Mesenchymal stem cell (in vitro differentiated cells and primary cell): ENCODE results near the gene MAPKAPK3.

Experiments used
- DNase-seq: peaks from one replicate; pipeline ENCODE4 v3.0.0-alpha.2; 2013
- H2AFZ ChIP-seq: one replicate; pipeline ENCODE4 v1.6.1; 2013; ENCODE audit warnings: low read depth, mild to moderate bottlenecking, control low read depth, inconsistent platforms, low read length, moderate library complexity
- H2AK5ac ChIP-seq: 2 replicates; pipeline ENCODE4 v1.6.1; 2013; ENCODE audit warnings: low read length, moderate library complexity, mild to moderate bottlenecking, inconsistent platforms; ENCODE audit not compliant: severe bottlenecking
- H2BK120ac ChIP-seq: one replicate; pipeline ENCODE4 v1.6.1; 2013; ENCODE audit warnings: low read depth, mild to moderate bottlenecking, inconsistent platforms, low read length, moderate library complexity
- H2BK12ac ChIP-seq, 2 experiments: one replicate each; pipeline ENCODE4 v1.6.1; 2013; ENCODE audit warnings: inconsistent platforms in 2 of 2, low read length in 2 of 2, mild to moderate bottlenecking in 2 of 2, moderate library complexity in 2 of 2, control low read depth in 1 of 2
- H2BK15ac ChIP-seq: one replicate; pipeline ENCODE4 v1.6.1; 2013; ENCODE audit warnings: mild to moderate bottlenecking, low read depth, inconsistent platforms; ENCODE audit not compliant: poor library complexity, severe bottlenecking
- H2BK5ac ChIP-seq: 2 replicates; pipeline ENCODE4 v1.6.1; 2013; ENCODE audit warnings: low read depth, mild to moderate bottlenecking, low read length, control low read depth, inconsistent platforms; ENCODE audit not compliant: poor library complexity, severe bottlenecking
- H3K14ac ChIP-seq, 2 experiments: one replicate each; pipeline ENCODE4 v1.6.1; 2013; ENCODE audit warnings: inconsistent platforms in 2 of 2, low read length in 2 of 2, control low read depth in 1 of 2, mild to moderate bottlenecking in 1 of 2, moderate library complexity in 1 of 2
- H3K18ac ChIP-seq, 2 experiments: one replicate each; pipeline ENCODE4 v1.6.1; 2013; ENCODE audit warnings: inconsistent platforms in 2 of 2, low read length in 2 of 2, control low read depth in 1 of 2, low read depth in 1 of 2, mild to moderate bottlenecking in 1 of 2
- H3K23ac ChIP-seq, 2 experiments: one replicate each; pipeline ENCODE4 v1.6.1; 2013; ENCODE audit warnings: inconsistent platforms in 2 of 2, low read length in 2 of 2, mild to moderate bottlenecking in 2 of 2, moderate library complexity in 2 of 2, control low read depth in 1 of 2
- H3K27ac ChIP-seq: 2 replicates; pipeline ENCODE4 v1.5.1; 2013; ENCODE audit warnings: mild to moderate bottlenecking, moderate library complexity, low read length, control low read depth, inconsistent platforms; ENCODE audit not compliant: poor library complexity, severe bottlenecking
- H3K27me3 ChIP-seq, 2 experiments: 2 replicates each; pipeline versions ENCODE4 v1.6.1 to v1.7.0; 2013; ENCODE audit warnings: low read length in 2 of 2, mild to moderate bottlenecking in 2 of 2, moderate library complexity in 2 of 2, control low read depth in 1 of 2, inconsistent platforms in 1 of 2; ENCODE audit not compliant: control insufficient read depth in 1 of 2, insufficient read depth in 1 of 2
- H3K36me3 ChIP-seq, 2 experiments: 2 replicates each; pipeline versions ENCODE4 v1.6.1 to v1.7.0; 2013; ENCODE audit warnings: low read length in 2 of 2, control low read depth in 1 of 2, inconsistent platforms in 1 of 2, low read depth in 1 of 2, mild to moderate bottlenecking in 1 of 2; ENCODE audit not compliant: insufficient read depth in 2 of 2, control insufficient read depth in 1 of 2
- H3K4ac ChIP-seq, 2 experiments: one replicate each; pipeline ENCODE4 v1.6.1; 2013; ENCODE audit warnings: inconsistent platforms in 2 of 2, low read length in 2 of 2, mild to moderate bottlenecking in 2 of 2, moderate library complexity in 2 of 2, control low read depth in 1 of 2, low read depth in 1 of 2
- H3K4me1 ChIP-seq: 2 replicates; pipeline ENCODE4 v1.6.1; 2013; ENCODE audit warnings: low read depth, low read length, control low read depth; ENCODE audit not compliant: control insufficient read depth, insufficient read depth
- H3K4me2 ChIP-seq: 2 replicates; pipeline ENCODE4 v1.6.1; 2013; ENCODE audit warnings: low read length, mild to moderate bottlenecking, inconsistent platforms; ENCODE audit not compliant: poor library complexity, severe bottlenecking
- H3K4me3 ChIP-seq, 2 experiments: 2 replicates each; pipeline versions ENCODE4 v1.5.1 to v1.7.0; 2013; ENCODE audit warnings: low read length in 2 of 2, mild to moderate bottlenecking in 2 of 2, control low read depth in 1 of 2, low read depth in 1 of 2; ENCODE audit not compliant: insufficient read depth in 1 of 2
- H3K79me1 ChIP-seq: replicated peaks from 2 replicates; pipeline ENCODE4 v1.6.1; 2013; ENCODE audit warnings: mild to moderate bottlenecking, control low read depth, low read length, inconsistent platforms; ENCODE audit not compliant: poor library complexity, severe bottlenecking
- H3K9ac ChIP-seq: 2 replicates; pipeline ENCODE4 v1.7.0; 2013; ENCODE audit warnings: mild to moderate bottlenecking, low read length, moderate library complexity
- H3K9me3 ChIP-seq: 2 replicates; pipeline ENCODE4 v1.7.0; 2013; ENCODE audit warnings: mild to moderate bottlenecking, low read length; ENCODE audit not compliant: control insufficient read depth
- H4K8ac ChIP-seq: one replicate; pipeline ENCODE4 v1.6.1; 2013; ENCODE audit warnings: inconsistent platforms, mild to moderate bottlenecking, low read length, moderate library complexity
- H4K91ac ChIP-seq: one replicate; pipeline ENCODE4 v1.6.1; 2013; ENCODE audit warnings: mild to moderate bottlenecking, low read length, inconsistent platforms
- WGBS: methylation state at CpG from one replicate; pipeline ENCODE4 v1.1.7; 2013; ENCODE audit warnings: mixed read lengths; 5-methylcytosine and 5-hydroxymethylcytosine counted together

MAPKAPK3 gene

GRCh38 chr3:50630394-50630793 is 13.4 kb downstream of the MAPKAPK3 start:
- Histone ChIP-seq H4K8ac (no peak overlapping the region), H3K79me1 (peaks cover 52% of the 10 kb centered on the region), H3K36me3 (peaks cover 5 to 6% of the 10 kb centered on the region in 2 experiments), H3K9ac (no peak overlapping the region), H3K4me3 (no peak overlapping the region), H2BK120ac (no peak overlapping the region), H2BK5ac (no peak overlapping the region), H3K14ac (no peak overlapping the region), H3K18ac (peak overlapping the region in 1 of 2 experiments; percentile 3), H2BK15ac (no peak overlapping the region), H4K91ac (no peak overlapping the region), H3K9me3 (no peaks in the 10 kb centered on the region), H2BK12ac (no peak overlapping the region), H3K23ac (no peak overlapping the region), H3K27ac (no peak overlapping the region), H3K27me3 (no peaks in the 10 kb centered on the region), H3K4me1 (peaks cover 28% of the 10 kb centered on the region), H2AFZ (no peak overlapping the region), H3K4ac (no peak overlapping the region), H2AK5ac (no peak overlapping the region), H3K4me2 (no peak overlapping the region)
- WGBS = 98% methylated on average over 6 of the region's 6 CpGs
- no peak for DNase-seq

GRCh38 chr3:50630877-50631276 is 13.9 kb downstream of the MAPKAPK3 start:
- H2BK15ac ChIP-seq = no peak overlapping the region
- H3K27me3 ChIP-seq = no peaks in the 10 kb centered on the region
- H4K8ac ChIP-seq = no peak overlapping the region
- H3K14ac ChIP-seq = no peak overlapping the region
- no peak overlapping the region for H2BK120ac ChIP-seq
- H3K23ac ChIP-seq = no peak overlapping the region
- 67% methylated on average over 4 of the region's 7 CpGs for WGBS
- no peak overlapping the region for H3K9ac ChIP-seq
- H3K36me3 ChIP-seq = peaks cover 5 to 6% of the 10 kb centered on the region in 2 experiments
- peaks cover 48% of the 10 kb centered on the region for H3K79me1 ChIP-seq
- H2BK12ac ChIP-seq = no peak overlapping the region
- DNase-seq = no peak
- H4K91ac ChIP-seq = no peak overlapping the region
- peak overlapping the region in 1 of 2 experiments; percentile 3 for H3K18ac ChIP-seq
- no peaks in the 10 kb centered on the region for H3K9me3 ChIP-seq
- no peak overlapping the region for H3K4me2 ChIP-seq
- H2AK5ac ChIP-seq = no peak overlapping the region
- H3K4ac ChIP-seq = no peak overlapping the region
- H2BK5ac ChIP-seq = no peak overlapping the region
- no peak overlapping the region for H3K27ac ChIP-seq
- H2AFZ ChIP-seq = no peak overlapping the region
- H3K4me1 ChIP-seq = peaks cover 24% of the 10 kb centered on the region
- H3K4me3 ChIP-seq = no peak overlapping the region

GRCh38 chr3:50632450-50632849 is 15.5 kb downstream of the MAPKAPK3 start:
- WGBS = 35% methylated on average over 5 of the region's 5 CpGs

GRCh38 chr3:50633230-50633790 is 16.4 kb downstream of the MAPKAPK3 start:
- Histone ChIP-seq H3K79me1 (peaks cover 49% of the 10 kb centered on the region), H2AK5ac (no peak overlapping the region), H4K8ac (no peak overlapping the region), H3K18ac (no peak overlapping the region), H2BK12ac (no peak overlapping the region), H2AFZ (no peak overlapping the region), H2BK15ac (no peak overlapping the region), H2BK120ac (no peak overlapping the region), H3K9me3 (no peaks in the 10 kb centered on the region), H3K4me2 (no peak overlapping the region), H4K91ac (no peak overlapping the region), H3K14ac (no peak overlapping the region), H3K27ac (no peak overlapping the region), H3K4ac (no peak overlapping the region), H3K36me3 (peaks cover 0 to 6% of the 10 kb centered on the region in 2 experiments), H3K27me3 (no peaks in the 10 kb centered on the region), H3K23ac (no peak overlapping the region), H3K4me3 (no peak overlapping the region), H3K4me1 (peaks cover 18% of the 10 kb centered on the region), H2BK5ac (no peak overlapping the region), H3K9ac (no peak overlapping the region)
- WGBS = 89% methylated on average over 5 of the region's 5 CpGs
- DNase-seq = no peak

More at GRCh38 chr3:50632450-50632849, 15.5 kb downstream of the MAPKAPK3 start:
- Histone ChIP-seq H3K79me1 (peaks cover 44% of the 10 kb centered on the region), H2BK15ac (no peak overlapping the region), H3K27ac (no peak overlapping the region), H4K91ac (no peak overlapping the region), H3K9ac (peak overlapping the region; percentile 15), H2BK12ac (no peak overlapping the region), H2BK5ac (no peak overlapping the region), H3K4ac (peak overlapping the region in 1 of 2 experiments; percentile 9), H3K18ac (no peak overlapping the region), H2AFZ (no peak overlapping the region), H3K4me1 (peaks cover 20% of the 10 kb centered on the region), H3K9me3 (no peaks in the 10 kb centered on the region), H3K4me3 (no peak overlapping the region), H2AK5ac (no peak overlapping the region), H3K27me3 (no peaks in the 10 kb centered on the region), H3K14ac (no peak overlapping the region), H4K8ac (peak overlapping the region; percentile 53), H3K36me3 (peaks cover 0 to 6% of the 10 kb centered on the region in 2 experiments), H2BK120ac (no peak overlapping the region), H3K23ac (no peak overlapping the region), H3K4me2 (no peak overlapping the region)
- no peak for DNase-seq
